Measurements from ENCODE around the gene KIRREL3.

Gene KIRREL3

DNA sequence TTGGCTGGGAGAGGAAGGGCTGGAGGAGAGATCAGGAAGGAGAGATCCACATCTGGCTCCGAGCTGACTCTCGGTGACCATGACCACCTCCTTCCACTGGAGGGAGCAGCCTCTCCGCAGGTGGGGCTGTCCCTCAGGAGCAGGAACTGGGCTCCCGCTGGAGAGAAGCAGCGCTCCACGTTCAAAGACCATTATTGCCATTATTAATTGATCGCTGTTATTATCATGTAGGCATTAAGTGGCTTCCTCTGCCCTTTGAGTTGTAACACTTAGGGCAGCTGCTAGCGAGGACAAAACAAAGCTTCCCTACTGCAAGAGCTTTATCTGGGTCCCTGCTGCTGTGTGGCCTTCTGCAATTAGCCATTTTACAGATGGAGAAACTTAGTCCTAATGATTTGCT lies 393.2 kb downstream of the KIRREL3 start:
- Histone ChIP-seq H3K9me3 (ENCODE audit: control insufficient read depth, low read depth, low read length) (no peaks in the 10 kb centered on the region), H3K27me3 (ENCODE audit: control insufficient read depth, insufficient read depth, low read length) (no peaks in the 10 kb centered on the region), H3K27ac (ENCODE audit: low read length) (no peak overlapping the region), H3K9ac (ENCODE audit: low read length) (no peak overlapping the region), H3K4me3 (ENCODE audit: low read length) (no peak overlapping the region), H3K36me3 (ENCODE audit: control insufficient read depth, low read depth, low read length) (no peaks in the 10 kb centered on the region), H3K4me1 (ENCODE audit: control insufficient read depth, low read depth, low read length) (peaks cover 17% of the 10 kb centered on the region)

DNA sequence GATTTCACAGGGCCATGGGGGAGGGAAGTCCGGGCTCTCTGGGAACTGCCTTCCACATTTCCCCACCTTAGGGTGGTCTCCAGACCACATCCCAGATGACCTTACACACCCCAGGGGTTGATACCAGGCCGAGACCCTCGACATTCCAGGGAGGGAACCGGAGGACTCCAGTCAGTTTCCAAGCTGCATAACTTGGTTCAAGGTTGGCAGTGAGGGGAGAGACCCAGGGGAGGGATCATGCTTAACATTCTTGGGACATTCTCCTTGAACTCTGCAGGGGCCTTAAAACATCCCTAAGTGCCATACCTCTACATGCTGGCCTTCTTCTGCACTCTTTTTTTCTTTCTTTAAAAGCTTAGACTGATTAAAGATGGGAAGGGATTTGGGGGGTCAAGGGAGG lies 394.1 kb downstream of the KIRREL3 start:
- Histone ChIP-seq H3K4me1 (ENCODE audit: control insufficient read depth, low read depth, low read length) (peaks cover 25% of the 10 kb centered on the region), H3K36me3 (ENCODE audit: control insufficient read depth, low read depth, low read length) (no peaks in the 10 kb centered on the region), H3K9ac (ENCODE audit: low read length) (no peak overlapping the region), H3K9me3 (ENCODE audit: control insufficient read depth, low read depth, low read length) (no peaks in the 10 kb centered on the region), H3K27ac (ENCODE audit: low read length) (no peak overlapping the region), H3K4me3 (ENCODE audit: low read length) (no peak overlapping the region), H3K27me3 (ENCODE audit: control insufficient read depth, insufficient read depth, low read length) (no peaks in the 10 kb centered on the region)

DNA sequence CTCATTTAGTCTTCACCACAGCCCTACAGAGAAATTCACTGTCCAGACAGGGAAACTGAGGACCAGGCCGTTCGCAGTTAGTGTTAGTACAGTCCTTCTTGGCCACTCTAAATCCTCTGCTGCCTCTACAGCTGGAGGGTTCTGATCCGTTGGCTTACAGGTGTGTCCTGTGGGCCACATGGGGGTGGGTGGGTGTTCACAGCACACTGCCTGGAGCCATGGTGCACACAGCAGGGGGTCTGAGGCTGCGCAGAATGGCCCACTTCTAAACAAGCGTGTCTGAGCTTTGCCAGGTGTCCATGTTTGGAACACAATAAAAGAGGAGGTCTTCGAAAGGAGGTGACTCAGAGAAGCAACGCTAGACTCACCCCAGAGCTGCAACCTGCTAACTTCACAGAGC lies 396.1 kb downstream of the KIRREL3 start:
- Histone ChIP-seq H3K4me1 (ENCODE audit: control insufficient read depth, low read depth, low read length) (peaks cover 37% of the 10 kb centered on the region), H3K4me3 (ENCODE audit: low read length) (no peak overlapping the region), H3K9me3 (ENCODE audit: control insufficient read depth, low read depth, low read length) (no peaks in the 10 kb centered on the region), H3K27ac (ENCODE audit: low read length) (no peak overlapping the region), H3K27me3 (ENCODE audit: control insufficient read depth, insufficient read depth, low read length) (peaks cover 4% of the 10 kb centered on the region), H3K36me3 (ENCODE audit: control insufficient read depth, low read depth, low read length) (no peaks in the 10 kb centered on the region), H3K9ac (ENCODE audit: low read length) (no peak overlapping the region)

DNA sequence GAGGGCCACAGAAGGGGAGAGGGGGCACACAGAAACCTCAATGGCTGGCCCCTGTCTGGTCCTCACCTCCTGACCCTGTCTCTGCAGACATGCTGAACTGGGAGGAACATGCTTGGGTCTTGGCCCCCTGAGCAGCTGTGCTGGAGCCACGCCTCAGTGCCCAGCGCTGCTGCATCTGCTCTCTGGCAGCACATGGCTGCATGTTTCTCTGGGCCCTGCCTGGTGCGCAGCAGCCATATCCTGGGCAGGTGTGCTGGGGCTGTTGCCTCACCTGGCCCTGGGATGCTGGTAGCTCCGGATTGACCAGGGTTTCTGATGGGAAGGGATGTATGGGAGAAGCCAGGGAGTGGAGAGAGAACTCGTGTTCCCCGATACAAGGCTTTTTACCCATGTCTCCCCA lies 397.1 kb downstream of the KIRREL3 start:
- Histone ChIP-seq H3K4me3 (ENCODE audit: low read length) (no peak overlapping the region), H3K4me1 (ENCODE audit: control insufficient read depth, low read depth, low read length) (peaks cover 34% of the 10 kb centered on the region), H3K9me3 (ENCODE audit: control insufficient read depth, low read depth, low read length) (no peaks in the 10 kb centered on the region), H3K27ac (ENCODE audit: low read length) (no peak overlapping the region), H3K9ac (ENCODE audit: low read length) (no peak overlapping the region), H3K36me3 (ENCODE audit: control insufficient read depth, low read depth, low read length) (no peaks in the 10 kb centered on the region), H3K27me3 (ENCODE audit: control insufficient read depth, insufficient read depth, low read length) (peaks cover 5% of the 10 kb centered on the region)

DNA sequence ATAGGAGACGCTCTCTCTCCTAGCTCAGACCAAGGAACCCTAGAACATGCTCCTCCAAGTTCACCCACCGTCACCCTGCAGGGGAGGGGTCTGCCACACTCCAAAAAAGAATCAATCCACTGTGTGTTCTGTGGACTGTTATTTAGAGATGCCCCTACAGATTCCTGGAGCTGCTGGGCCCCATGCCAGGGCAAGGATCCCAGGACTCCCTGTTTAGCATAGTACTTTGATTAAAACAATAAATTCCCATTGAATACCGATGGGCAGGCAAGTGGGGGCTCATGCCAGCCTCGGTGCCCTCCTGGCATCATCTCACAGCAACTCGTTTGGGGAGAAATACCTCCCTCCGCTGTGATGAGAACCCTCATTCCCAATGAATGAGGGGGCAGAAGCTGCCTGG lies 397.6 kb downstream of the KIRREL3 start:
- Histone ChIP-seq H3K9me3 (ENCODE audit: control insufficient read depth, low read depth, low read length) (no peaks in the 10 kb centered on the region), H3K36me3 (ENCODE audit: control insufficient read depth, low read depth, low read length) (no peaks in the 10 kb centered on the region), H3K27me3 (ENCODE audit: control insufficient read depth, insufficient read depth, low read length) (peaks cover 5% of the 10 kb centered on the region), H3K4me1 (ENCODE audit: control insufficient read depth, low read depth, low read length) (peaks cover 29% of the 10 kb centered on the region), H3K27ac (ENCODE audit: low read length) (no peak overlapping the region), H3K4me3 (ENCODE audit: low read length) (no peak overlapping the region), H3K9ac (ENCODE audit: low read length) (no peak overlapping the region)

DNA sequence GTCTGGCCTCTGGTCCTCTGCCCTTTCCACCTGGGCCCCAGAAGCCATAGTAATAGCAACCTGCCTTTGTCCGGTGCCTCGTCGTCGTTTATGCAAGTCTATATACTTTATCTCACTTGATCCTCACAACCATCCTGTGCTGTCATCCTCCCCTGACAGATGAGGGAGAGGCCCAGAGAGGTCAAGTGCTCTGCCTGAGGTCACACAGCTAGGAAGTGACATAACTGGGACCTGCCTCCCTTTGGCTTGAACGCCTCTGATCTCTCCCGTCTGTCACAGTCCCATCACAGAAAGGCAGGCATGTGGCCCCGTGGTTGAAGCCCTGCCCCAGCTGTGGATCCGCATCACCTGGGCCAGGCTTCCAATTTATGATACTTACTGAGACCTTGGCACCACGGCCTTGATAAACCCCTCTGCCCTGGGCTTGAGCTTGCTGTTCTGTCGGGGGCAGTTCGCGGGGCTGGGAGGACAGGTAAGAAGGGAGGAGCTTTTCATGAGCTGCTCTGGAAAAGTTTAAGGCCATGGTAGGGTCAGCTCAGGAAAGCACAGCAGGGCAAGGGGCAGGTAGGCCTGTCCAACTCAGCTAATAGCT lies 398.1 kb downstream of the KIRREL3 start:
- H3K9me3 ChIP-seq (ENCODE audit: control insufficient read depth, low read depth, low read length): no peaks in the 10 kb centered on the region
- peaks cover 5% of the 10 kb centered on the region for H3K27me3 ChIP-seq (ENCODE audit: control insufficient read depth, insufficient read depth, low read length)
- no peak overlapping the region for H3K27ac ChIP-seq (ENCODE audit: low read length)

DNA sequence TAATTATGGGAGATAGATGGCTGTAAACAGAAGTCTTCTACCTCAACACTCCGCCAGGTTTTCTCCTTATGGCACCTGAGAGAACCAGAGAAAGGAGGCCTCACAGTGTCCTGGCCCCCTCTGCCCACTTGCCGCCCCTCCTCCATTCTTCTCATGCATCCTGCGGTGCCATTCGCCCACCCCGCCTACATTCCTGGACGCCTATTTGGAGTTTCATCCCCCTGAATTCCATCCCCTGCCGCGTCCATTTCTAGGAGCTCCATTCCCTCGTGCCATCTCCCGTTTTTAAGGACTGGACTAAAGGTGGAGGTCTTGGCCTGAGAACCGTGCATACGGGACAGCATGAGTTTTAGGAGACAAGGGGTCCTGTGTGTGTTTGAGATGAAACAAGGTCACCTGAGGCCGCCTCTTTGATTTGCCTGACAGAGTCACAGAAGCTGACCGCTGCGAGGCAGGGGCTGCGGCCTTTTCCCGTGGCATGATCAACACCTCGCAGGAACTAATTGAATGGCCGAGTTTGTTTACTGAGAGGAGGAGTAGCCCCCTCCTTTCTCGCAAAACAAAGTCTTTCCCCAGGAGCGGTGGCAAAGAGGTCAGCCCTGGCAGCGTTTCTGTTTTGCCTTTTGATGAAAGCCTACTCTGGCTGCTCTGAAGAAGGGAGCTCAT lies 398.9 kb downstream of the KIRREL3 start:
- H3K9ac ChIP-seq (ENCODE audit: low read length): no peak overlapping the region
- no peaks in the 10 kb centered on the region for H3K9me3 ChIP-seq (ENCODE audit: control insufficient read depth, low read depth, low read length)
- no peak overlapping the region for H3K27ac ChIP-seq (ENCODE audit: low read length)
- peaks cover 5% of the 10 kb centered on the region for H3K27me3 ChIP-seq (ENCODE audit: control insufficient read depth, insufficient read depth, low read length)
- H3K4me3 ChIP-seq (ENCODE audit: low read length): peak overlapping the region; percentile 0
- no peaks in the 10 kb centered on the region for H3K36me3 ChIP-seq (ENCODE audit: control insufficient read depth, low read depth, low read length)
- H3K4me1 ChIP-seq (ENCODE audit: control insufficient read depth, low read depth, low read length): peaks cover 23% of the 10 kb centered on the region

More for the DNA sequence above, 398.1 kb downstream of the KIRREL3 start:
- peaks cover 23% of the 10 kb centered on the region for H3K4me1 ChIP-seq (ENCODE audit: control insufficient read depth, low read depth, low read length)
- H3K36me3 ChIP-seq (ENCODE audit: control insufficient read depth, low read depth, low read length): no peaks in the 10 kb centered on the region
- no peak overlapping the region for H3K9ac ChIP-seq (ENCODE audit: low read length)
- no peak overlapping the region for H3K4me3 ChIP-seq (ENCODE audit: low read length)

DNA sequence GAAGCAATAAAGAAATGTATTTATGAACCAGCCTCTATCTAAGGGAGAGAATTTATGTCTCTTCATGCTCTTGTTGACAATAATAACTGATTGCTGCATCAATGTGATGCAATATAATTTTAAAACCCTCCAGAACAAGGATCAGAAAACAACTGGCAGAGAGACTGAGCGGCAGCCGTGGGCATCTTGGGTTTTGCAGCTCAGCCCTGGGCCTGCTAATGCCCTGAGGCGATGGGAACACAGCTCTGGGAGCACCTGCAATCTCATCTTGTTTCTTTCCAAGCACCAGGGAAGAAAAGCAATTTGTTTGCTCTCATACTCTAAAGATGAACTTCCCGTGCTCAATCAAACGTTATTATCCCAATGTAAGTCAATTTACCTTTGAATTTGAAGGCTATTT lies 399.4 kb downstream of the KIRREL3 start:
- H3K9me3 ChIP-seq (ENCODE audit: control insufficient read depth, low read depth, low read length): no peaks in the 10 kb centered on the region
- no peak overlapping the region for H3K9ac ChIP-seq (ENCODE audit: low read length)
- peaks cover 23% of the 10 kb centered on the region for H3K4me1 ChIP-seq (ENCODE audit: control insufficient read depth, low read depth, low read length)
- H3K27me3 ChIP-seq (ENCODE audit: control insufficient read depth, insufficient read depth, low read length): peaks cover 5% of the 10 kb centered on the region
- peak overlapping the region; percentile 0 for H3K4me3 ChIP-seq (ENCODE audit: low read length)
- no peak overlapping the region for H3K27ac ChIP-seq (ENCODE audit: low read length)
- no peaks in the 10 kb centered on the region for H3K36me3 ChIP-seq (ENCODE audit: control insufficient read depth, low read depth, low read length)

DNA sequence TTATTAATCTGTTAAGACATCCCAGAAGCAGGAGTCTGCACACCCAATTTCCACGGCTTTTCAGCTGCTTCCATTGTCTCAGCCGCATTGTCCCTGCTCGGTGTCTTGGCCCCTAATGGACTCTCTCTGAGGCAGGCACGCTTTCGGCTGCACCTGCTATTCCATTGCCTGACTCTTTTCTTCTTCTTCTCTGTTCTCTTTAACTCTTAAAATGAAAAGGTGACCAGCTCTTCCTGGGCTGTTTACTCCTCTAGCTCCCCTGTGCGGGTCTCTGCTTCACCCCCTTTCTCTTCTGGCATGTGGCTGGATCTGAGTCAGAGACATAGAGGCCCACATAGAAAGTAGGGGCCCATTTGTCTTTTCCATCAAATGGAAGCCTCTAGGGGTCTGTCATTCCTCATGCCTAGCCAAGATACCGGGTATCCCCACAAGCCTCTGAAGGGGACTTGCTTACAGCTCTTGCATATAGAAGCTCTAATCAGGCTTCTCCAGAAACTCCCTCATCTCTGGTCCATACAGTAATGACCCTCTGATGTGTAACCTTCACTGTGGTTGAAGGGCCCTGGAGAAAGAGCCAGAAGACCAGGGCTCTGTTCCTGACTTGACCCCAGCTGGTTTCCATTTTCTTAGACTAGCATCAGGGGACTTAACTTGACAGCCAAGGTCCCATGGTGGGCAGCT lies 401.2 kb downstream of the KIRREL3 start:
- H3K4me1 ChIP-seq (ENCODE audit: control insufficient read depth, low read depth, low read length): peaks cover 23% of the 10 kb centered on the region
- no peaks in the 10 kb centered on the region for H3K9me3 ChIP-seq (ENCODE audit: control insufficient read depth, low read depth, low read length)
- H3K36me3 ChIP-seq (ENCODE audit: control insufficient read depth, low read depth, low read length): no peaks in the 10 kb centered on the region
- H3K27ac ChIP-seq (ENCODE audit: low read length): no peak overlapping the region
- no peak overlapping the region for H3K9ac ChIP-seq (ENCODE audit: low read length)
- no peak overlapping the region for H3K4me3 ChIP-seq (ENCODE audit: low read length)
- H3K27me3 ChIP-seq (ENCODE audit: control insufficient read depth, insufficient read depth, low read length): peaks cover 5% of the 10 kb centered on the region

DNA sequence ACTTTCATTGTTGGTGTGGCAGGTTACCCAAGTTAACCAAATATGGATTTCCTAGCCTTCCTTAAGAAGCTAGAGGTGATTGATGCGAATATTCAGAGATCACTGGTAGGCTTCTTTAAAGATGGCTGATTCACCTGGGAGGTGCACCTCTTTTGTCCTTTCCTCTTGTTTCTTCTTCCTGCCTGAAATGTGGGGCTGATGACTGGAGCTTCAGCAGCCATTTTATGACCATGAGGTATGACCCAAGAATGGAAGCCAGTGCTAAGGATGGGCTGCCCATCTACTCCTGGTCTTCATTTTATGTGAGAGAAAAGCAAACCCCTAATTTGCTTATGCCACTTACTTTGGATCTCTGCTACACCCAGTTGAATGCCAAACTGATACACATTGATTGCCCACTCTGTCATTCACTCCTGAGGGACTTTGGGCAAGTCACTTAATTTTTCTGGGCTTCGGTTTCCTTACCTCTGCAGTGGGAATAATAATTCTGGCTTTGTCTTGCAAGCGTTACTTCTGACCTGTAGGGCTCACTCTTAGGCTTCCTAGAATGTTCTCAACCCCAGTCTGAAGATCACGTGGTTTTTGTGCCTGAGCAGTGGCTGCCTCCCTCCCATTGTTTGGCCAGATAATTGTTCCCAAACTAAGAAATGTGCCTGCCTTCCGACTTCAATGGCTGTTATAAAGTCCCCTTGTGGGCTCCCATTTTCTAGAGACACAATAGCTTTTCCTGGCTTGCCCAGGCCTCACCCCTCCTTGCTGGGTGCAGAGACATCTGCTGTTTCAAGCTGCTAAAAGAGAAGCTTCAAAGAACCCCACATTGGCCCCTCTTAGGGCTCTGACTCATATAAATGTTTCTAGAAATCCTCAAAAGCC lies 402.0 kb downstream of the KIRREL3 start:
- H3K9me3 ChIP-seq (ENCODE audit: control insufficient read depth, low read depth, low read length): no peaks in the 10 kb centered on the region
- H3K4me1 ChIP-seq (ENCODE audit: control insufficient read depth, low read depth, low read length): peaks cover 23% of the 10 kb centered on the region
- no peak overlapping the region for H3K4me3 ChIP-seq (ENCODE audit: low read length)
- H3K27ac ChIP-seq (ENCODE audit: low read length): no peak overlapping the region
- H3K9ac ChIP-seq (ENCODE audit: low read length): no peak overlapping the region
- no peaks in the 10 kb centered on the region for H3K36me3 ChIP-seq (ENCODE audit: control insufficient read depth, low read depth, low read length)
- H3K27me3 ChIP-seq (ENCODE audit: control insufficient read depth, insufficient read depth, low read length): peaks cover 5% of the 10 kb centered on the region

DNA sequence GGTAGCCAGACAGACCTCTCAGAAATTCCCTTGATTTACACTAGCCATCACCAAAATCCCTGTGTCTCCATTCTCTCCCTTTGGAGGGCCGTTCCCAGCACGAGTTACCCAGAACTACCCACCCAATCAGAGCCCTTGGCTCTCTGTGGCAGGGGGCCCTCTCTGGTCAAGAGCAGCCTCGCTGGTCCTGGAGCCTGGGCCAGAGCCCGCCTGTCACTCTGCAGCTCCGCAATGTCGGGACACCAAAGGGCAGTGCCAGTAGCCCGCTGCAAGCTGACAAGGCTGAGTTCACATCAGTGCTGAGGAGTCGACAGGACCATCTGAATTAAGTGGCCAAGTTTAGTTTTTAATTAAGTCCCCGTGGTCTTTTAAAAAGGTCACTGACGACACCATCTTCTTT lies 403.5 kb downstream of the KIRREL3 start:
- Histone ChIP-seq H3K4me3 (ENCODE audit: low read length) (no peak overlapping the region), H3K36me3 (ENCODE audit: control insufficient read depth, low read depth, low read length) (no peaks in the 10 kb centered on the region), H3K27ac (ENCODE audit: low read length) (no peak overlapping the region), H3K9ac (ENCODE audit: low read length) (no peak overlapping the region), H3K9me3 (ENCODE audit: control insufficient read depth, low read depth, low read length) (no peaks in the 10 kb centered on the region), H3K4me1 (ENCODE audit: control insufficient read depth, low read depth, low read length) (peaks cover 27% of the 10 kb centered on the region), H3K27me3 (ENCODE audit: control insufficient read depth, insufficient read depth, low read length) (peaks cover 5% of the 10 kb centered on the region)
